Natural killer cell (primary cell): ENCODE results near the gene SLC9A1. TPM values are rescaled to one million over a fixed set of nuclear protein-coding genes. Genes with fewer than 3 reads are reported as not detected.

Experiments
- ATAC-seq, 3 donors: fragments of 150-1000 bp in 2 of 3; fragments of 200-7000 bp in 1 of 3; cut with Tn5 transposase; 1 replicate in 1 of 3; 2 replicates in 2 of 3; pipeline ENCODE4 v1.10.0; 2021; ENCODE audit warnings: mild to moderate bottlenecking in 2 of 3, moderate library complexity in 2 of 3
- DNase-seq, 2 donors: peaks; one replicate each; pipeline versions ENCODE4 v3.0.0 to v3.0.0-alpha.2; 2013 to 2021; ENCODE audit warnings: mixed read lengths in 1 of 2
- H3K27ac ChIP-seq: one replicate; pipeline ENCODE4 v1.5.1; 2013; ENCODE audit warnings: mild to moderate bottlenecking, low read length
- H3K27me3 ChIP-seq: one replicate; pipeline ENCODE4 v1.6.1; 2013; ENCODE audit warnings: low read length; ENCODE audit not compliant: control insufficient read depth, insufficient read depth
- H3K36me3 ChIP-seq: one replicate; pipeline ENCODE4 v1.6.1; 2013; ENCODE audit warnings: low read length; ENCODE audit not compliant: control insufficient read depth, insufficient read depth
- H3K4me1 ChIP-seq: one replicate; pipeline ENCODE4 v1.6.1; 2013; ENCODE audit warnings: low read length; ENCODE audit not compliant: control insufficient read depth, insufficient read depth
- H3K4me3 ChIP-seq: one replicate; pipeline ENCODE4 v1.5.1; 2013; ENCODE audit warnings: low read length
- H3K9me3 ChIP-seq: one replicate; pipeline ENCODE4 v1.6.1; 2013; ENCODE audit warnings: low read length; ENCODE audit not compliant: control insufficient read depth, insufficient read depth
- H3K27ac Mint-ChIP-seq, 2 donors: one replicate each; pipeline ENCODE4 v1.8.0; 2022; ENCODE audit warnings: mild to moderate bottlenecking in 2 of 2, mixed read lengths in 2 of 2, moderate library complexity in 1 of 2
- H3K27me3 Mint-ChIP-seq, 2 donors: one replicate each; pipeline ENCODE4 v1.8.0; 2022; ENCODE audit warnings: low read depth in 2 of 2, mixed read lengths in 2 of 2
- H3K36me3 Mint-ChIP-seq: one replicate; pipeline ENCODE4 v1.8.0; 2022; ENCODE audit warnings: mixed read lengths
- H3K4me1 Mint-ChIP-seq, 2 donors: one replicate each; pipeline ENCODE4 v1.8.0; 2022; ENCODE audit warnings: mixed read lengths in 2 of 2
- H3K4me3 Mint-ChIP-seq: one replicate; pipeline ENCODE4 v1.8.0; 2022; ENCODE audit warnings: mild to moderate bottlenecking, moderate library complexity, mixed read lengths
- H3K9me3 Mint-ChIP-seq, 2 donors: one replicate each; pipeline ENCODE4 v1.8.0; 2022; ENCODE audit warnings: mixed read lengths in 2 of 2
- CTCF ChIP-seq: fragments of 200-600 bp; IDR thresholded peaks from one replicate; pipeline ENCODE4 v1.8.0; 2022; ENCODE audit warnings: antibody characterized with exemption
- WGBS: methylation state at CpG from one replicate; pipeline ENCODE4 v1.1.7; 2013; ENCODE audit warnings: missing lambda C conversion rate; ENCODE audit not compliant: insufficient coverage; 5-methylcytosine and 5-hydroxymethylcytosine counted together
- intact Hi-C: fragments of 100-400 bp; cut with micrococcal nuclease; formaldehyde crosslinking; loops from one replicate; pipeline ENCODE4 v1.14.2; 2022
- total RNA-seq, 4 donors: library from RNA; stranded (reverse); fragments of 120-200 nt in 1 of 4; gene quantifications; one replicate each; pipeline versions ENCODE4 v1.2.3 to v1.2.4, GENCODE V29; 2013 to 2022

SLC9A1 gene
- total RNA-seq, 3 donors from 2014 or later (not counting 1 experiment from before 2014, with no cell fraction given), result 26.5 to 37.4 (median 29.4) TPM

- H3K36me3 Mint-ChIP-seq, result no peaks in the 10 kb centered on the region
- H3K27me3 ChIP-seq, result no peaks in the 10 kb centered on the region
- no peak overlapping the region for H3K4me3 ChIP-seq
- peak in 1 of 2 donors; percentile 55 for DNase-seq
- no peaks in the 10 kb centered on the region for H3K27me3 Mint-ChIP-seq
- H3K4me1 Mint-ChIP-seq, result no peaks in the 10 kb centered on the region
- intact Hi-C loops, result no loop called here
- TF ChIP-seq CTCF, result no peak
- no peaks in the 10 kb centered on the region for H3K9me3 ChIP-seq
- ATAC-seq, result no peak
- 65% methylated on average over 5 of the region's 5 CpGs for WGBS
- H3K4me1 ChIP-seq, result peaks cover 3% of the 10 kb centered on the region
- H3K27ac ChIP-seq, result peak overlapping the region; percentile 30
- H3K4me3 Mint-ChIP-seq, result no peak overlapping the region
- no peak overlapping the region for H3K27ac Mint-ChIP-seq
- H3K9me3 Mint-ChIP-seq, result no peaks in the 10 kb centered on the region
- no peaks in the 10 kb centered on the region for H3K36me3 ChIP-seq
Measured at GRCh38 chr1:27161594-27161993, 6.7 kb upstream of the SLC9A1 start.

- whole genome bisulfite sequencing, result 86% methylated on average over 3 of the region's 3 CpGs
- Mint-ChIP-seq H3K27me3 (no peaks in the 10 kb centered on the region), H3K4me3 (no peak overlapping the region), H3K9me3 (no peaks in the 10 kb centered on the region), H3K27ac (peak overlapping the region in 1 of 2 donors; percentile 38), H3K36me3 (no peaks in the 10 kb centered on the region), H3K4me1 (peaks cover 32 to 33% of the 10 kb centered on the region in 2 donors)
- peaks cover 34% of the 10 kb centered on the region for H3K4me1 ChIP-seq
- no peak for TF ChIP-seq CTCF
- no peak overlapping the region for H3K4me3 ChIP-seq
- no peak for DNase-seq
- H3K27ac ChIP-seq, result no peak overlapping the region
- ATAC-seq, result no peak
- no peaks in the 10 kb centered on the region for H3K36me3 ChIP-seq
- intact Hi-C loops, result loop anchor here (10.0 kb wide), 1 partner anchor 1578 kb away; the partner anchor contains the start of gene YTHDF2
- no peaks in the 10 kb centered on the region for H3K9me3 ChIP-seq
- H3K27me3 ChIP-seq, result no peaks in the 10 kb centered on the region
Measured at GRCh38 chr1:27157194-27157593, 2.3 kb upstream of the SLC9A1 start.

GRCh38 chr1:27154469-27154990 is 395 bp downstream of the SLC9A1 start:
- Histone ChIP-seq H3K36me3 (no peaks in the 10 kb centered on the region), H3K4me1 (peaks cover 36% of the 10 kb centered on the region), H3K4me3 (peak overlapping the region; percentile 88), H3K9me3 (no peaks in the 10 kb centered on the region), H3K27me3 (no peaks in the 10 kb centered on the region), H3K27ac (peak overlapping the region; percentile 91)
- peak overlapping the region; percentile 96 to 98 for H3K27ac Mint-ChIP-seq
- no peaks in the 10 kb centered on the region for H3K36me3 Mint-ChIP-seq
- peaks cover 45 to 54% of the 10 kb centered on the region in 2 donors for H3K4me1 Mint-ChIP-seq
- no peak for ATAC-seq
- H3K4me3 Mint-ChIP-seq, result peak overlapping the region; percentile 95
- intact Hi-C loops, result loop anchor here (2.0 to 10.0 kb wide), 3 partner anchors 42 to 1580 kb away; partner anchors contain the start of genes WDTC1 and YTHDF2
- TF ChIP-seq CTCF, result no peak
- no peaks in the 10 kb centered on the region for H3K9me3 Mint-ChIP-seq
- WGBS, result 15% methylated on average over 20 of the region's 20 CpGs
- no peak for DNase-seq
- no peaks in the 10 kb centered on the region for H3K27me3 Mint-ChIP-seq

GRCh38 chr1:27153927-27154358 is 982 bp downstream of the SLC9A1 start:
- Mint-ChIP-seq H3K27me3 (no peaks in the 10 kb centered on the region), H3K36me3 (no peaks in the 10 kb centered on the region), H3K4me1 (peaks cover 51 to 60% of the 10 kb centered on the region in 2 donors), H3K27ac (peak overlapping the region; percentile 96 to 98), H3K4me3 (peak overlapping the region; percentile 95), H3K9me3 (no peaks in the 10 kb centered on the region)
- intact Hi-C loops, result loop anchor here (2.0 to 10.0 kb wide), 3 partner anchors 41 to 1581 kb away; partner anchors contain the start of genes WDTC1 and YTHDF2
- Histone ChIP-seq H3K4me1 (peaks cover 36% of the 10 kb centered on the region), H3K36me3 (no peaks in the 10 kb centered on the region), H3K4me3 (peak overlapping the region; percentile 88), H3K9me3 (no peaks in the 10 kb centered on the region), H3K27ac (no peak overlapping the region), H3K27me3 (no peaks in the 10 kb centered on the region)
- no peak for TF ChIP-seq CTCF
- no peak for ATAC-seq
- no peak for DNase-seq
- 94% methylated on average over 21 of the region's 21 CpGs for WGBS
